ENCODE data around the gene NCAM1.

Gene NCAM1

GRCh38 chr11:113168354-113169342 lies 207.4 kb downstream of the NCAM1 start:
- no peak for DNase-seq (ENCODE audit: low read depth in 1 of 2, low spot score in 1 of 2)
- no peak overlapping the region for H3K27ac ChIP-seq (replicated peaks)
- TF ChIP-seq SPI1 (IDR thresholded peaks at IDR 0.05; ENCODE audit: borderline replicate concordance, low read depth) (no peak), POLR2AphosphoS5 (IDR thresholded peaks at IDR 0.05; ENCODE audit: low read depth) (no peak), GABPA (IDR thresholded peaks at IDR 0.05; ENCODE audit: low read depth) (no peak), REST (IDR thresholded peaks at IDR 0.05; ENCODE audit: insufficient replicate concordance, low read depth) (no peak), CTCF (IDR thresholded peaks at IDR 0.05; ENCODE audit: insufficient read depth, low read length) (no peak)
- no peak overlapping the region for H3K4me3 ChIP-seq (replicated peaks; ENCODE audit: insufficient read depth, low read length)
- H3K27me3 ChIP-seq (ENCODE audit: insufficient read depth, poor library complexity, severe bottlenecking): no peaks in the 10 kb centered on the region

GRCh38 chr11:113172382-113172951 lies 211.2 kb downstream of the NCAM1 start:
- TF ChIP-seq REST (IDR thresholded peaks at IDR 0.05; ENCODE audit: insufficient replicate concordance, low read depth): no peak
- no peak for TF ChIP-seq CTCF (IDR thresholded peaks at IDR 0.05; ENCODE audit: insufficient read depth, low read length)
- TF ChIP-seq SPI1 (IDR thresholded peaks at IDR 0.05; ENCODE audit: borderline replicate concordance, low read depth): no peak
- TF ChIP-seq POLR2AphosphoS5 (IDR thresholded peaks at IDR 0.05; ENCODE audit: low read depth): no peak
- TF ChIP-seq GABPA (IDR thresholded peaks at IDR 0.05; ENCODE audit: low read depth): no peak

GRCh38 chr11:113173126-113173525 lies 211.9 kb downstream of the NCAM1 start:
- H3K27ac ChIP-seq (replicated peaks): no peak overlapping the region
- no peaks in the 10 kb centered on the region for H3K27me3 ChIP-seq (ENCODE audit: insufficient read depth, poor library complexity, severe bottlenecking)
- DNase-seq (ENCODE audit: low read depth in 1 of 2, low spot score in 1 of 2): no peak
- TF ChIP-seq CTCF (IDR thresholded peaks at IDR 0.05; ENCODE audit: insufficient read depth, low read length): no peak
- no peak for TF ChIP-seq POLR2AphosphoS5 (IDR thresholded peaks at IDR 0.05; ENCODE audit: low read depth)
- no peak for TF ChIP-seq SPI1 (IDR thresholded peaks at IDR 0.05; ENCODE audit: borderline replicate concordance, low read depth)
- no peak for TF ChIP-seq REST (IDR thresholded peaks at IDR 0.05; ENCODE audit: insufficient replicate concordance, low read depth)
- no peak for TF ChIP-seq GABPA (IDR thresholded peaks at IDR 0.05; ENCODE audit: low read depth)
- no peak overlapping the region for H3K4me3 ChIP-seq (replicated peaks; ENCODE audit: insufficient read depth, low read length)

More at GRCh38 chr11:113172382-113172951, 211.2 kb downstream of the NCAM1 start:
- no peak for DNase-seq (ENCODE audit: low read depth in 1 of 2, low spot score in 1 of 2)
- H3K27me3 ChIP-seq (ENCODE audit: insufficient read depth, poor library complexity, severe bottlenecking): no peaks in the 10 kb centered on the region
- H3K4me3 ChIP-seq (replicated peaks; ENCODE audit: insufficient read depth, low read length): no peak overlapping the region
- no peak overlapping the region for H3K27ac ChIP-seq (replicated peaks)

All from HL-60 (cell line).